OCI-M1 (cell line): ENCODE results near the gene EXOC4.

Experiments used
- DNase-seq: peaks from one replicate; lab custom pipeline; 2025; lab: John Stamatoyannopoulos, UW

Gene EXOC4

GRCh38 chr7:133573554-133574265 is 320.8 kb downstream of the EXOC4 start:
- no peak for DNase-seq

GRCh38 chr7:133575726-133576440 is 323.0 kb downstream of the EXOC4 start:
- DNase-seq = no peak

DNA sequence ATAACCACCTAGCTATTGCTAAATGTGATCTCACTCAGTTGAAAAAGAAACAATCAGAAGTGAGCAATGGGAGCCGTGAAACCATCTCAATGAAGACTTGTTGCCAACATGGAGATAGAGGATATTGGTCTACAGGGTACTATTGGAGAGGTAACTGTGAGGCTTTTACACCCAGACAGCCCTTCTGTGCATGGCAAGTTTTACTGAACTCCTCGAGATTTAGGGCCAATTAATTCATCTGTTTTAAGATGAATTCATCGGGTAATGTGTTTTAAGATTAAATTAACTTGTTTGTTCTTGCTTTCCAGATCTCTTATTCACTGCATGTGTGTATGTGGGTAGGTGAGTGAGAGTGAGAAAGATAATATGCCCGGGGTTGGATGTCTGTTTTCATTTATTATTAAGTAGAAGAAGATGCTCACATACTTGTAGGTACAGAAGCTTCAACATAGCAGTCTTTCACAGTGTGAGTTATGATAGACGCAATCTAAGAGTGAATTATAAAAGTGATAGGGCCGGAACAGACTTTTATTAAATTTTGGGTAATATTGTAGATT is 323.8 kb downstream of the EXOC4 start:
- no peak for DNase-seq

GRCh38 chr7:133582766-133583523 is 330.1 kb downstream of the EXOC4 start:
- DNase-seq = no peak

DNA sequence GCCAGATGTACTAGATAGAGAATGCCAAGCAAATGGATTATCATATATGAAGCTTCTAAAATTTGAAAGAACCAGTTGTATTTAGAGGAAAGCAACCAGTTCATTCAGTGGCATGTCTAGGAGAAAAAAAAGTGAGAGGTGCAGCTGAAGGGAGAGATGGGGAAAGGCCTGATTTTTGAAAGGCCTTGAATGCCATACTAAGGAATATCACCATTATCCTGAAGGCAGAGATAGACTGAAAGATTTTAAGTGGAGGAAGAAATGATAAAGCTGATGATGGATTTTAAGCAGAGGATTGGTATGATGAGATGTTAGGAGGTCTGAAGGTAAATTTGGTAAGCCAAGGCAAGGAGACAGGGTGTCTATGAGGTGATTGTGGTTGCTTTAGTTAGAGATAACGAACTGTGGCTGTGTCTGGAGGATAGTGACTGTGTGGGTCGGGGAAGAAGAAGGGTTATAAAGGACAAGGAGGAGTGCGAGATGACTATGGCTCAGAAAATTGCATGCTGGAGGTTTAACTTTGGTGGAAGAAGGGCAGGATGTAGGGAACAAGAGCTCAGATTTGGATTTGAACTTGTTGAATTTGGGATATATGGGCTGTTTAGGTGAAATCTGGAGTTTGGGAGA is 330.8 kb downstream of the EXOC4 start:
- no peak for DNase-seq

DNA sequence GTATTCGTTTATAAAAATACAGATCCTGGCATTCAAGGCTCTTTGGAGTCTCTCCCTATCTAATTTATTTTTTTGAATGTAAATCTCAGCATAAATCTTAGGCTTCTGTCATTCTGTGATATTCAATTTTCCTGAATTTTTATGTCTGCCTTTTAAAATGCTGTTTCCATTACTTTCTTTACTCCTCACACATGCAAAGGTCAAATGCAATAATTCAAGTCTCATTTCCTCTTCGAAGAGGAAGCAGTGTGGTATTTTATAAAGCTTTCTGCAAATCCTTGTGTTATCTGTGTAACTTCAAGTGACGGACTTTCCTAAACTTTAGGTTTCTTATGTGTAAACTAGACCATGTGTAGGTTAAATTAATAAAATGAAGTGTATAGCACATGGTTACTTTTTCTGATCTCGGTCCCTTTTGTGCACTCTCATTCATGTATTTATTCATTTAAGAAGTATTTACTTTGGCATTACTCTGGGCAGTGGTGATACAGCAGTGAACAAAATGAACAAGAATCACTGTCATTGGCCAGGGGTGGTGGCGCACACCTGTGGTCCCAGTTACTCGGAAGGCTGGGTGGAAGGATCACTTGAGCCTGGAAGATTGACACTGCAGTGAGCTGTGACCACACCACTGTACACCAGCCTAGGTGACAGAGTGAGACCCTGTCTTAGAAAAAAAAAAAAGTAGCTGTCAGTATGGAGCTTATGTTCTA is 332.2 kb downstream of the EXOC4 start:
- DNase-seq = no peak

GRCh38 chr7:133586253-133586652 is 333.4 kb downstream of the EXOC4 start:
- DNase-seq = no peak

GRCh38 chr7:133587903-133588302 is 335.0 kb downstream of the EXOC4 start:
- DNase-seq = no peak

DNA sequence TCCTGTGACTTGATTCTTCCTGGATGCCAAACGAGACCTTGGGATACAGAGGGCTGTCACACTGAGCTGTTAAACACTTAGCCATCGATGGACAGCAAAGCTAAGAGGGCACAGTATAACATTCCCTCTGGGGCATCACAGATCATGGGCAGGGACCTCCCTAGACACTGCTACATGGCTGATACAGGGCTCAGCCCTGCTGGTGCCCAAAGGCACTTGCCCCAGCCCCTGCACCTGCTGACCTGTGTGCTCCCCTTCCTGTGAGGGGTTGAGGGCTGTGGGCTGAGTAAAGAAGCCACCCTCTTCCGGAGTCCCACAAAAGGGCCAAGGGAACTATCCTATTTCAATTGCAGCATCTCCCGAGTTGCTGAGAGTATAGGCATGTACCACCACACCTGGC is 337.9 kb downstream of the EXOC4 start:
- no peak for DNase-seq

DNA sequence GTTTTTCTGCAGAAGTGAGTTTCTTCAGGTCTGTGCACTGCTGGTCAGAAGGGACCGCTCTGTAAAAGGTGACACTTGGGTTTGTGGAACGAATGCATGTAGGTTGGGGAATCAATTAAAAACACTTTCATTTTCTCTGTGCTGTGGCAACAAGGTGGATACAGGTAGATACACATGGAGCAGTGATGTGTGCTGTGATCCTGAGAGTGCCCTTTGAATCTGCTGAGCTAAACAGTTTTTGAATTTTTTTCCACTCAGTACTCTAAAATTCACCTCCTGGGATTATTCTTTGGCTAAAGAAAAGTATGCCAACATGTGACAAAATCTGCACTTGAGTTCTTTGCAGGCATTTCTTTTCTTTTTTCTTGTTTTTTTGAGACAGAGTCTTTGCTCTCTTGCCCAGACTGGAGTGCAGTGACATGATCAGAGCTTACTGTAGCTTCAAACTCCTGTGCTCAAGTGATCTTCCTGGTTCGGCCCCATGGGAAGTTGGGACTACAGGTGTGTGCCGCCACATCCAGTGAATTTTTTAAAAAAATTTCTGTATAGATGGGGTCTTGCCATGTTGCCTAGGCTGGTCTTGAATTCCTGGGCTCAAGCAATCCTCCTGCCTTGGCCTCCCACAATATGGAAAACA is 338.9 kb downstream of the EXOC4 start:
- DNase-seq = no peak

- no peak for DNase-seq
These were observed 340.7 kb downstream of the EXOC4 start for GRCh38 chr7:133593561-133593960.

DNA sequence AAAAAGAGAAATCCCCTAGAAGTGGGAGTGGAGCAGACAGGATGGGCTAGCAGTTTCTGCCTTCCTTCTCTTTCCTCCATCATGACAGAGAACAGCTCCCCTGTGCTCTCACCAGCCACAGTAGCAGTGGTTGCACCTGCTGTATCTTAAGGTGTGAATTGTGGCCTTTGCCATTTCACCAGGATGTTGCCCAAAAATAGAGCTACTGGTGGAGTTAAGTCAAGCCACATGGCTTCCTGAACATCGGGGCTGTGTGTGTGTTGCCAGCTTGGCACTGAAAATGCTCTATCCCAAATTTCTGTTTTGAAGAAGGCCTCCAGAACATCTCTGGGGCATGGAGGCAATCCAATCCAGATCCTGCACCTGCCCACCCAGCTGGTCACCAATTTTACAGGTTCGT is 348.7 kb downstream of the EXOC4 start:
- DNase-seq = no peak

DNA sequence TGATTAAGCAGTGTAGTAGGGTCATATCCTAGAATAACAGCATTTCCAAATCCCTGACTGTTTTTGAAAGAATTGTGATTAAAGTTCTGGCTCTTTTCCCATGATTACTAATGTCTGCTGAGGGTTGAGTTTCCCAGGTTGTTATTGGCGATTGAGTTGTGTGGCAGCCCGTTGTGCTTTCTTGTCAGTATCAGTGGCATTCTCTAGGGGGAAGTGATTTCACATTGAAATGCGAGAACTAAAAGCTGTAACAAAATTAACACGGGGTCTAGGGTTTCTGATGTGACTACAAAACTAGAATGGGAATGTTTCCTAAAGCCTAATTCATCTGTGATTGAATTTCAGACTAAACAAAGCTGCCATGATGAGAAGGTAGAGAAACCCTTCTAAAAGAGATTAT is 349.4 kb downstream of the EXOC4 start:
- DNase-seq = no peak

DNA sequence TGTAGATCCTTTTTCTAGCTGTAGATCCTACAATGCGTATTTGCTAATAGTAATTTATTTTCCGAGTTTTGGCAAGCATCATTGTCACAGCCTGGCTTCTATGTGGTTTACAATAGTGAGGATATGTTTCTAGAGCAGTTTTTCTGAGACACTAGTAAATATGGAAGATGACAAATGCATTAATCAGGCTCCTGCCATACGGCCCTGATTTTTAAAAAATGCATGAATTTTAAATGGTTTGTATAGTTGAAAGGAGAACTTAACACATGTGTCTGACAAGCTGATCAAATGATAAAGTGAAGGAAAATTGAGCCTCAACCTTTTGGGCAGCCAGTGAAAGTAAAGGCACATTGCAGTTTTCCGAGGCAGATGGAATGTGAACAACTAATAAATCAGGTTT is 354.1 kb downstream of the EXOC4 start:
- DNase-seq = no peak

- no peak for DNase-seq
These were observed 356.9 kb downstream of the EXOC4 start for GRCh38 chr7:133609806-133610205.

DNA sequence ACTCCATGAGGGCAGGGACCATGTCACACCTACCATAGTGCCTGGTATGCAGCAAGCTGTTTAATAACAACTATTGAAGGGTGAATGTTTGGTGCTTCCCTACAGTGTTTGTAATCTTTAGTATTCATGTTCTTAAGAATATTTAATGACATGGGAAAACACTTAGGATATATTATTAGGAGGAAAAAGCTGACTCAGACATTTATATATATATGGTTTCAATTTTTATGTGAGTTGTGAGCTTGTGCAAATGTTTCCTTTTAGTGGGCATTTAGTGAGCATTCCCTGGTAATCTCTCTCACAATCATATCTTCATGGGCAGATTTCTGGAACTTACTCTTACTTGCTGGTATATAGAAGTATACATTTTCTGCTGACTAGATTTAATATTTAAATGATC is 359.1 kb downstream of the EXOC4 start:
- no peak for DNase-seq

GRCh38 chr7:133613250-133613790 is 360.4 kb downstream of the EXOC4 start:
- peak; percentile 2 for DNase-seq

GRCh38 chr7:133614251-133614650 is 361.4 kb downstream of the EXOC4 start:
- no peak for DNase-seq

DNA sequence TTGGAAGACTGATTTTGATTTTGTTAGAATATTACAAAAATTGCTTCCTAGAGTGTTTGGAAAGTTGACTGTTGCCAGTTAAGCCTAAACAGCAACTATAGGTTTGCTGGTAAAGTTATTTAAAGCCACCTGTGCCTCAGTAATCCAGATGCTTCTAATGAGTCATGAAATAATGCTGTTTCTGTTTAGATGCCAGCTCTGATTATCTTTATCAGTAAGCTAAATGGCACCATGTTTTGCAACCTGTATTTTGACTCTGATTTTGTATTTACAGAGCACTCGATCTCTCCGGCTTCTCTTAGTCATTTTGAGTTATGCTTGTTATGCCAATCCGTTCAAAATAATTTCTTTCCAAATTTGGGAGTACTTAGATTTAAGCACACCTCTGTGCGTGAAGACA is 366.1 kb downstream of the EXOC4 start:
- no peak for DNase-seq

GRCh38 chr7:133619491-133619890 is 366.6 kb downstream of the EXOC4 start:
- DNase-seq = no peak

- no peak for DNase-seq
These were observed 370.8 kb downstream of the EXOC4 start for GRCh38 chr7:133623721-133624120.
